GM23248 (cell line): ENCODE measurements around the gene SLC18A3. TPM values are rescaled to one million over a fixed set of nuclear protein-coding genes. Genes with fewer than 3 reads are reported as not detected.
A peak's percentile ranks its signal among the peaks of the same experiment; 100 is the strongest.

Source experiments
- DNase-seq: peaks from one replicate; pipeline ENCODE4 v3.0.0-alpha.2; 2015
- H2AFZ ChIP-seq: fragments of 200-600 bp; sonication (generic); 2 replicates; pipeline ENCODE4 v1.6.1; 2016; ENCODE audit warnings: antibody characterized with exemption
- H3F3A ChIP-seq: fragments of 200-600 bp; sonication (generic); 2 replicates; pipeline ENCODE4 v1.6.1; 2016; ENCODE audit warnings: mild to moderate bottlenecking, antibody characterized with exemption, mixed run types; ENCODE audit not compliant: insufficient read depth
- H3K27ac ChIP-seq: fragments of 200-600 bp; sonication (generic); 2 replicates; pipeline ENCODE4 v1.5.1; 2016; ENCODE audit warnings: mild to moderate bottlenecking
- H3K27me3 ChIP-seq: fragments of 200-600 bp; sonication (generic); replicated peaks from 2 replicates; pipeline ENCODE4 v1.6.1; 2016; ENCODE audit warnings: mild to moderate bottlenecking; ENCODE audit not compliant: insufficient read depth
- H3K36me3 ChIP-seq: fragments of 200-600 bp; sonication (generic); 2 replicates; pipeline ENCODE4 v1.6.1; 2016; ENCODE audit warnings: low read depth, mild to moderate bottlenecking
- H3K4me1 ChIP-seq: fragments of 200-600 bp; sonication (generic); 2 replicates; pipeline ENCODE4 v1.6.1; 2016; ENCODE audit warnings: mild to moderate bottlenecking; ENCODE audit not compliant: insufficient read depth
- H3K4me2 ChIP-seq: fragments of 200-600 bp; sonication (generic); one replicate; pipeline ENCODE4 v1.6.1; 2016; ENCODE audit warnings: mild to moderate bottlenecking; ENCODE audit not compliant: unreplicated experiment
- H3K4me3 ChIP-seq: fragments of 200-600 bp; sonication (generic); 2 replicates; pipeline ENCODE4 v1.5.1; 2016; ENCODE audit warnings: mild to moderate bottlenecking
- H3K79me2 ChIP-seq: fragments of 200-600 bp; sonication (generic); 2 replicates; pipeline ENCODE4 v1.6.1; 2016; ENCODE audit warnings: mild to moderate bottlenecking; ENCODE audit not compliant: insufficient read depth
- H3K9ac ChIP-seq: fragments of 200-600 bp; sonication (generic); 2 replicates; pipeline ENCODE4 v1.6.1; 2016; ENCODE audit warnings: mild to moderate bottlenecking
- H3K9me2 ChIP-seq: fragments of 200-600 bp; sonication (generic); 2 replicates; pipeline ENCODE4 v1.6.1; 2016; ENCODE audit warnings: mixed run types, mild to moderate bottlenecking, moderate library complexity; ENCODE audit not compliant: insufficient read depth
- H3K9me3 ChIP-seq: fragments of 200-600 bp; sonication (generic); one replicate; pipeline ENCODE4 v1.6.1; 2017; ENCODE audit warnings: low read depth
- H4K20me1 ChIP-seq: fragments of 200-600 bp; sonication (generic); 2 replicates; pipeline ENCODE4 v1.6.0; 2016; ENCODE audit not compliant: insufficient read depth
- EZH2 ChIP-seq: fragments of 200-600 bp; sonication (generic); IDR thresholded peaks from 2 replicates; pipeline ENCODE4 v1.6.1; 2018; ENCODE audit warnings: antibody characterized with exemption, mild to moderate bottlenecking; ENCODE audit not compliant: insufficient read depth, poor library complexity, severe bottlenecking
- EZH2phosphoT487 ChIP-seq: fragments of 200-600 bp; sonication (generic); IDR thresholded peaks from 2 replicates; pipeline ENCODE4 v1.6.1; 2018; ENCODE audit warnings: antibody characterized with exemption, moderate library complexity, mild to moderate bottlenecking, low read depth; ENCODE audit not compliant: insufficient read depth
- WGBS, 2 experiments: methylation state at CpG; one replicate each; pipeline ENCODE4 v1.1.6; 2015 to 2017; ENCODE audit warnings: low lambda C conversion rate in 2 of 2, low coverage in 1 of 2; ENCODE audit errors: missing lambda C conversion rate in 2 of 2; 5-methylcytosine and 5-hydroxymethylcytosine counted together
- in situ Hi-C: fragments of 300-500 bp; cut with MboI; formaldehyde crosslinking; loops from 2 replicates; pipeline ENCODE4 v1.15.0; 2020
- polyA plus RNA-seq: library from polyadenylated mRNA; unstranded; fragments of >200 nt; fragmentation: Nextera tagmentation; extraction: Ambion mirVana; gene quantifications from 2 replicates; pipeline ENCODE4 v1.2.1, GENCODE V29; 2016
- total RNA-seq: library from RNA; depleted of rRNA; stranded (reverse); fragments of >200 nt; shearing (Covaris generic); gene quantifications from 2 replicates; pipeline ENCODE4 v1.2.3, GENCODE V29; 2014

Gene SLC18A3
- total and polyA plus RNA-seq, 2 experiments from 2014 or later, result not detected

DNA sequence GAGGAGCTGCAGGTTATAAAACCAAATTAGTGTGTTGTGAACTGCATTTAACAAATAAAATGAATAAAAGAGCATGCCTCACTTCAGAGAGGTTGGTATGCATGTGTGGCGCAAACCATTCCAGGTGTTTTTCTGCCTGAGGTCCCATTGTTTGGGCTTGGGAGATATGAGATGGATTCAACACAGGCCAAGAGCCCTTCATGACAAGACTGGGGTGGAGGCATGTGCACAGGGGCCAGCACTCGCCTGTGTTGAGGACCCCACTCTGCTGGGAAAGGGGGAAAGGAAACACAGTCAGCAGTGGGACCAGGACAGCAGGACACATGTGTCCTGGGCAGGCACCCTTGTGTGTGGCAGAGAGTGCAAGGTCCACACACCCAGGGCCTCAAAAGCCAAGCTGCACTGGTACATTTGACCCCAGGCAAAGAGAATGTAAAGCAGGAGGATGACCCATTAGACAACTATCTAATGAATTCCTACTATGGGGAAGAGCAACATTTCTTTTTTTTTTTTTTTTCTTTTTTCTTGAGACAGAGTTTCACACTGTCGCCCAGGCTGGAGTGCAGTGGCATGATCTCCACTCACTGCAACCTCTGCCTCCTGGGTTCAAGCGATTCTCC, 9.2 kb upstream of the SLC18A3 start:
- WGBS, 2 experiments, result 54 to 65% methylated on average over 4 of the region's 4 CpGs
- no peak overlapping the region for H3K4me2 ChIP-seq
- H3K27ac ChIP-seq, result no peak overlapping the region
- DNase-seq, result peak; percentile 51
- in situ Hi-C loops, result no loop called here
- H2AFZ ChIP-seq, result no peak overlapping the region
- TF ChIP-seq EZH2phosphoT487 (no peak), EZH2 (no peak)
- H3K9me2 ChIP-seq, result no peaks in the 10 kb centered on the region
- no peaks in the 10 kb centered on the region for H3K36me3 ChIP-seq
- H3F3A ChIP-seq, result no peaks in the 10 kb centered on the region
- no peaks in the 10 kb centered on the region for H4K20me1 ChIP-seq
- no peaks in the 10 kb centered on the region for H3K9me3 ChIP-seq
- no peaks in the 10 kb centered on the region for H3K79me2 ChIP-seq
- H3K27me3 ChIP-seq, result peaks cover 18% of the 10 kb centered on the region
- no peak overlapping the region for H3K4me3 ChIP-seq
- H3K9ac ChIP-seq, result no peak overlapping the region
- peaks cover 17% of the 10 kb centered on the region for H3K4me1 ChIP-seq

DNA sequence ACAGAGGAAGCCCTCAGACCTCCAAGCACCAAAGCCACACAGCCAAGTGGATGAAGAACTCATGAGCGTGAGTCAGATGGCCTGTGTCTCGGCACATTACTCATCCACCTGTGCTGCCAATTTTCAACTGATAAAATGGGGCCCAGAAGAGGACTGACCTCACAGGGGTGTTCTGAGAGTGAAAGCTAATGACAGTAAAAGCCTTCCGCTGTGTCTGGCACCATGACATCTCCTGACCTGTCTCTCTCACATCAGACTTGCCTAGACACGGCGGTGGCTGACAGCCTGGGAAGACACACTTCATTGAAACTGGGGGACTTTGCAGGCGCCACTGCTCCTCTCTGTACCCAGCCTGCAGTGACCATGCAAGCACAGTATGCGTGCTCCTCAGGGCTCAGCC, 8.3 kb upstream of the SLC18A3 start:
- WGBS, 2 experiments, result 70 to 72% methylated on average over 7 of the region's 7 CpGs
- no peaks in the 10 kb centered on the region for H3K9me2 ChIP-seq
- H3K4me1 ChIP-seq, result peaks cover 17% of the 10 kb centered on the region
- no peak overlapping the region for H3K27ac ChIP-seq
- no peaks in the 10 kb centered on the region for H4K20me1 ChIP-seq
- peak; percentile 82 for DNase-seq
- no peak overlapping the region for H3K4me2 ChIP-seq
- no peaks in the 10 kb centered on the region for H3K36me3 ChIP-seq
- in situ Hi-C loops, result no loop called here
- TF ChIP-seq EZH2phosphoT487, result no peak
- TF ChIP-seq EZH2, result no peak
- no peak overlapping the region for H2AFZ ChIP-seq
- no peak overlapping the region for H3K9ac ChIP-seq
- no peak overlapping the region for H3K4me3 ChIP-seq
- peaks cover 18% of the 10 kb centered on the region for H3K27me3 ChIP-seq
- H3K9me3 ChIP-seq, result no peaks in the 10 kb centered on the region
- H3K79me2 ChIP-seq, result no peaks in the 10 kb centered on the region
- no peaks in the 10 kb centered on the region for H3F3A ChIP-seq

DNA sequence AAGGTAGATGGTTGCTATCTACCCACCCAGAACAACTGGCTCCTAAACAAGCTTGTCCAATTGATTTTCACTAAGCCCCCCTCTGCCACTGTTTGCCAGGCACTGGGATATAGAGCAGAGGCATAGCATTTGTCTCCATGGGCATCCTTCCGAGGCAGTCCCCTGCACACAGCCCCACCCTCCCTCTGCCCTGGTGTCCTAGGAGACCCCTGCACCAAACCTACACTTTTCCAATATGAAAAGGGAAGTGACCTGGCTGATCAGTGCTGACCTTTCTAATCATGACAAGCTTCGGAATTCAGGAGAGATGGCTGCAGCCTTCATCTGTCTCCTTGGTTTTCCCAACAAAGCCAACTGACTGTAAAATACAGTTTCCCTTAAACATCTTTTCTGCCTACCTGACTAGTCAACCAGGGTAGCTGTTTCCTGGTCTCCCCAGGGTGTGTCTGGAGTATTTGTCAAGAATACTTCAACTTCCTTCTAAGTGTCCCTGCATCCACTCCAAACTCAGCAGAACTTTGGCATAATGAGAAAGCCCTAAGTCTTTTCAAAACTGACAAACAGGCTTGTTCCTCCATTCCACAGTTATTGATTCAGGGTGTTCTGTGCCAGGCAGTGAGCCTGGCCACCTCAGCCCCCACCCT, 7.6 kb upstream of the SLC18A3 start:
- Histone ChIP-seq H3K9ac (no peak overlapping the region), H3K27ac (no peak overlapping the region), H3K4me2 (no peak overlapping the region), H3F3A (no peaks in the 10 kb centered on the region), H3K9me2 (no peaks in the 10 kb centered on the region), H3K79me2 (no peaks in the 10 kb centered on the region), H3K27me3 (peaks cover 23% of the 10 kb centered on the region), H3K36me3 (no peaks in the 10 kb centered on the region), H2AFZ (no peak overlapping the region), H3K4me1 (peaks cover 17% of the 10 kb centered on the region), H3K4me3 (no peak overlapping the region), H3K9me3 (no peaks in the 10 kb centered on the region), H4K20me1 (no peaks in the 10 kb centered on the region)
- in situ Hi-C loops, result no loop called here
- TF ChIP-seq EZH2 (no peak), EZH2phosphoT487 (no peak)
- no peak for DNase-seq
- 45 to 52% methylated on average over 2 of the region's 2 CpGs for WGBS, 2 experiments

DNA sequence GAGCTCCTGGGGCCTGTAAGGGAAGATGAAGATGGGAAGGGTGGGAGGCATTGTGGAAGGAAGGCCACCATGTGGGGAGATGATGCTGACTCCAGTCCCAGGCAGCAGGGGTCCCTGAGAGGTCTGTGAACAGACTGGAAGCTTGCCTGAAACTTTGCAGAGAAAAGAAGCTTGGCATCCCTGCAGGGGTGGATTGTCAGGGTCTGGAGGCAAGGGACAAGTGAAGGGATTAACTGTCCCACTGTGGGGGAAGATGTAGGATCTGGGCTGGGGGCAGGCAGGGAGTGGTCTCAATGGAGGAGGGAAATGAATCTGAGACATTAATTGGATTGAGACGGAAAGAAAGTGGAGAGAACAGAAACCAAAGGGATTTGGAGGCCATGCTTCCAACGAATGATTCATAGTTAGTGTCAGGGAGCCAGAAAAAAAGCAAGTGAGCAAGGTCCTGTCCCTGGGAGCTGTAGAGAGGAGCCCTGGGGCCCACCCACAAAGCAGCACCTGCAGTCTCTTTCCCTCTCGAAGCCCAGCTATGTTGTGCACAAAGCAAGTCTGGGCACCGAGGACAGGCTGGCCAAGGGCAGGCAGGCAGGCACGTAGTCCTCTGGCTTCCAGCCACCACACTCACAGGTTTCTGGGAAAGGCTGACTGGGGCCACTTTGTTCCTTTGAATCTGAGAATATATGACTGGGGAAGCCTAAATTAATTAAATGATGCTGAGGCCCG, 4.7 kb upstream of the SLC18A3 start:
- in situ Hi-C loops, result no loop called here
- Histone ChIP-seq H3K27ac (no peak overlapping the region), H3K4me1 (peaks cover 16% of the 10 kb centered on the region), H4K20me1 (no peaks in the 10 kb centered on the region), H3K79me2 (no peaks in the 10 kb centered on the region), H3K9me2 (no peaks in the 10 kb centered on the region), H3K27me3 (peaks cover 49% of the 10 kb centered on the region), H3K9me3 (no peaks in the 10 kb centered on the region), H2AFZ (no peak overlapping the region), H3K9ac (no peak overlapping the region), H3K36me3 (no peaks in the 10 kb centered on the region), H3F3A (no peaks in the 10 kb centered on the region), H3K4me2 (no peak overlapping the region), H3K4me3 (no peak overlapping the region)
- 27 to 38% methylated on average over 6 of the region's 6 CpGs for WGBS, 2 experiments
- no peak for TF ChIP-seq EZH2phosphoT487
- TF ChIP-seq EZH2, result no peak
- DNase-seq, result no peak
